Measurements from ENCODE around the gene RNF10. TPM values are rescaled to one million over a fixed set of nuclear protein-coding genes. Genes with fewer than 3 reads are reported as not detected.

The RNF10 gene
- total and polyA plus RNA-seq, 10 of the 15 experiments (the other 5 are each of a cell fraction or from before 2014, with no cell fraction given): 48.2 to 127 (median 64.5) TPM

DNA sequence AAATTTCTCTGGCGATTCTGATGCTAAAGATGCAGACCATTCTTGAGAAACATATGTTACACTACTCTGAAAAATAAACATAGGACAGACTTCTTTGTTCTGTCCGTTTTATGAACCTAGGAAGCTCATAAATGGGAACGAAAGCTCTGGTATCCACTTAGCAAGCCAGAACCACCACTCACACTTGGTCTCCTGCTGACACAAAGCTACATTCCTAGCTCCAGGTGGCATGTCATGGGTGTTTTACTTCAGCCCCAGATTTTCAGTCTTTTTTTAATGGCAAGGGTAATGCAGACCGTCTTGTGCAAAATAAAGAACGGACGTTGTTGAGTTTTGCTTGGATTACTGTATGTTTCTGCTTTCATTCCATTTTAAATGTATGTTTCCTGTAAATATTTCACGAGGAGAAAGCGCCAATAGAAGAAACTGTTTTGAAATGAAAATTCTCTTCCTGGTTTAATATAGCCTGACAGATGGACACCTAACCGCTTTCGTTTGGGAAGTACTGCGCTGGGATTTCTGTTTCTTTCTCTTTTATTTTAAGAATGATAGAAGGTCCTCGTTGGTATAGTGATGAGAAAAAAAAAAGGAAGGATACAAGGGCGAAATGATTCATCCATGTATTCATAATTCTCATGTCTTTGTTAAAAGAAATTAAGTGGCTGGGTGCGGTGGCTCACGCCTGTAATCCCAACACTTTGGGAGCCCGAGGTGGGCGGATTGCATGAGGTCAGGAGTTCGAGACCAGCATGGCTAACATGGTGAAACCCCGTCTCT lies 4.3 kb upstream of the RNF10 start:
- Histone ChIP-seq H3K4me2 (ENCODE audit: control insufficient read depth, insufficient read depth) (peak overlapping the region; percentile 87), H3K27me3 (replicated peaks in 1 of 2; ENCODE audit: control insufficient read depth in 2 of 2, insufficient read depth in 2 of 2, low read length in 1 of 2) (no peaks in the 10 kb centered on the region), H3K4me3 (peak overlapping the region; percentile 75), H3K9ac (ENCODE audit: control insufficient read depth, insufficient read depth, low read length) (peak overlapping the region; percentile 97), H3K9me3 (replicated peaks; ENCODE audit: control insufficient read depth, insufficient read depth, low read length) (no peaks in the 10 kb centered on the region), H3K36me3 (ENCODE audit: control insufficient read depth in 2 of 2, insufficient read depth in 2 of 2, low read length in 1 of 2) (no peaks in the 10 kb centered on the region), H3K27ac (ENCODE audit: control insufficient read depth, insufficient read depth) (peak overlapping the region; percentile 95), H2AFZ (ENCODE audit: control insufficient read depth, low read depth, low read length) (peak overlapping the region; percentile 89), H3K79me2 (ENCODE audit: control insufficient read depth, insufficient read depth, low read length) (peaks cover 15% of the 10 kb centered on the region), H3K4me1 (ENCODE audit: control insufficient read depth, insufficient read depth, low read length) (peaks cover 4% of the 10 kb centered on the region), H4K20me1 (ENCODE audit: control insufficient read depth, insufficient read depth) (no peaks in the 10 kb centered on the region)
- 34% methylated on average over 17 of the region's 19 CpGs for WGBS (ENCODE audit: insufficient coverage, insufficient replicate concordance, low lambda C conversion rate, missing lambda C conversion rate)
- ATAC-seq (no peak), DNase-seq (ENCODE audit: low read depth, low spot score) (no peak), FAIRE-seq (no peak)
- CTCF ChIA-PET: interaction anchor here (0.6 to 1.9 kb wide), 6 partner anchors 9 to 227 kb away, joined by 3 to 7 read pairs (median 5); partner anchors contain the start of genes POP5 and SIRT4
- RAD21 ChIA-PET (ENCODE audit: unreplicated experiment): interaction anchor here (0.6 kb wide), 1 partner anchor 327 kb away, joined by 4 read pairs; no protein-coding TSS in a partner anchor
- in situ Hi-C loops (cut with MboI): no loop called here
- SMC1A ChIA-PET (ENCODE audit: uncharacterized antibody, unreplicated experiment): interaction anchor here (1.0 to 1.6 kb wide), 2 partner anchors 8 to 34 kb away, joined by 4 to 6 read pairs; partner anchors contain the start of gene DYNLL1
- TF ChIP-seq, protein P1, sequence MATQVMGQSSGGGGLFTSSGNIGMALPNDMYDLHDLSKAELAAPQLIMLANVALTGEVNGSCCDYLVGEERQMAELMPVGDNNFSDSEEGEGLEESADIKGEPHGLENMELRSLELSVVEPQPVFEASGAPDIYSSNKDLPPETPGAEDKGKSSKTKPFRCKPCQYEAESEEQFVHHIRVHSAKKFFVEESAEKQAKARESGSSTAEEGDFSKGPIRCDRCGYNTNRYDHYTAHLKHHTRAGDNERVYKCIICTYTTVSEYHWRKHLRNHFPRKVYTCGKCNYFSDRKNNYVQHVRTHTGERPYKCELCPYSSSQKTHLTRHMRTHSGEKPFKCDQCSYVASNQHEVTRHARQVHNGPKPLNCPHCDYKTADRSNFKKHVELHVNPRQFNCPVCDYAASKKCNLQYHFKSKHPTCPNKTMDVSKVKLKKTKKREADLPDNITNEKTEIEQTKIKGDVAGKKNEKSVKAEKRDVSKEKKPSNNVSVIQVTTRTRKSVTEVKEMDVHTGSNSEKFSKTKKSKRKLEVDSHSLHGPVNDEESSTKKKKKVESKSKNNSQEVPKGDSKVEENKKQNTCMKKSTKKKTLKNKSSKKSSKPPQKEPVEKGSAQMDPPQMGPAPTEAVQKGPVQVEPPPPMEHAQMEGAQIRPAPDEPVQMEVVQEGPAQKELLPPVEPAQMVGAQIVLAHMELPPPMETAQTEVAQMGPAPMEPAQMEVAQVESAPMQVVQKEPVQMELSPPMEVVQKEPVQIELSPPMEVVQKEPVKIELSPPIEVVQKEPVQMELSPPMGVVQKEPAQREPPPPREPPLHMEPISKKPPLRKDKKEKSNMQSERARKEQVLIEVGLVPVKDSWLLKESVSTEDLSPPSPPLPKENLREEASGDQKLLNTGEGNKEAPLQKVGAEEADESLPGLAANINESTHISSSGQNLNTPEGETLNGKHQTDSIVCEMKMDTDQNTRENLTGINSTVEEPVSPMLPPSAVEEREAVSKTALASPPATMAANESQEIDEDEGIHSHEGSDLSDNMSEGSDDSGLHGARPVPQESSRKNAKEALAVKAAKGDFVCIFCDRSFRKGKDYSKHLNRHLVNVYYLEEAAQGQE (IDR thresholded peaks at IDR 0.05; ENCODE audit: low read depth, low read length): no peak
- TF ChIP-seq MEF2B (IDR thresholded peaks at IDR 0.05; ENCODE audit: partially characterized antibody, poor library complexity, severe bottlenecking) (no peak), TAF1 (IDR thresholded peaks at IDR 0.05; ENCODE audit: borderline replicate concordance, low read depth, low read length) (peak; percentile 20; the same call in 1 of the 2 replicates), EGR1 (IDR thresholded peaks at IDR 0.05; ENCODE audit: borderline replicate concordance in 1 of 2, low read depth in 2 of 2, low read length in 2 of 2) (no peak)
- TF ChIP-seq, protein P2, sequence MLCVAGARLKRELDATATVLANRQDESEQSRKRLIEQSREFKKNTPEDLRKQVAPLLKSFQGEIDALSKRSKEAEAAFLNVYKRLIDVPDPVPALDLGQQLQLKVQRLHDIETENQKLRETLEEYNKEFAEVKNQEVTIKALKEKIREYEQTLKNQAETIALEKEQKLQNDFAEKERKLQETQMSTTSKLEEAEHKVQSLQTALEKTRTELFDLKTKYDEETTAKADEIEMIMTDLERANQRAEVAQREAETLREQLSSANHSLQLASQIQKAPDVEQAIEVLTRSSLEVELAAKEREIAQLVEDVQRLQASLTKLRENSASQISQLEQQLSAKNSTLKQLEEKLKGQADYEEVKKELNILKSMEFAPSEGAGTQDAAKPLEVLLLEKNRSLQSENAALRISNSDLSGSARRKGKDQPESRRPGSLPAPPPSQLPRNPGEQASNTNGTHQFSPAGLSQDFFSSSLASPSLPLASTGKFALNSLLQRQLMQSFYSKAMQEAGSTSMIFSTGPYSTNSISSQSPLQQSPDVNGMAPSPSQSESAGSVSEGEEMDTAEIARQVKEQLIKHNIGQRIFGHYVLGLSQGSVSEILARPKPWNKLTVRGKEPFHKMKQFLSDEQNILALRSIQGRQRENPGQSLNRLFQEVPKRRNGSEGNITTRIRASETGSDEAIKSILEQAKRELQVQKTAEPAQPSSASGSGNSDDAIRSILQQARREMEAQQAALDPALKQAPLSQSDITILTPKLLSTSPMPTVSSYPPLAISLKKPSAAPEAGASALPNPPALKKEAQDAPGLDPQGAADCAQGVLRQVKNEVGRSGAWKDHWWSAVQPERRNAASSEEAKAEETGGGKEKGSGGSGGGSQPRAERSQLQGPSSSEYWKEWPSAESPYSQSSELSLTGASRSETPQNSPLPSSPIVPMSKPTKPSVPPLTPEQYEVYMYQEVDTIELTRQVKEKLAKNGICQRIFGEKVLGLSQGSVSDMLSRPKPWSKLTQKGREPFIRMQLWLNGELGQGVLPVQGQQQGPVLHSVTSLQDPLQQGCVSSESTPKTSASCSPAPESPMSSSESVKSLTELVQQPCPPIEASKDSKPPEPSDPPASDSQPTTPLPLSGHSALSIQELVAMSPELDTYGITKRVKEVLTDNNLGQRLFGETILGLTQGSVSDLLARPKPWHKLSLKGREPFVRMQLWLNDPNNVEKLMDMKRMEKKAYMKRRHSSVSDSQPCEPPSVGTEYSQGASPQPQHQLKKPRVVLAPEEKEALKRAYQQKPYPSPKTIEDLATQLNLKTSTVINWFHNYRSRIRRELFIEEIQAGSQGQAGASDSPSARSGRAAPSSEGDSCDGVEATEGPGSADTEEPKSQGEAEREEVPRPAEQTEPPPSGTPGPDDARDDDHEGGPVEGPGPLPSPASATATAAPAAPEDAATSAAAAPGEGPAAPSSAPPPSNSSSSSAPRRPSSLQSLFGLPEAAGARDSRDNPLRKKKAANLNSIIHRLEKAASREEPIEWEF (IDR thresholded peaks at IDR 0.05; ENCODE audit: insufficient replicate concordance, low read depth, low read length): no peak
- TF ChIP-seq, protein P3, sequence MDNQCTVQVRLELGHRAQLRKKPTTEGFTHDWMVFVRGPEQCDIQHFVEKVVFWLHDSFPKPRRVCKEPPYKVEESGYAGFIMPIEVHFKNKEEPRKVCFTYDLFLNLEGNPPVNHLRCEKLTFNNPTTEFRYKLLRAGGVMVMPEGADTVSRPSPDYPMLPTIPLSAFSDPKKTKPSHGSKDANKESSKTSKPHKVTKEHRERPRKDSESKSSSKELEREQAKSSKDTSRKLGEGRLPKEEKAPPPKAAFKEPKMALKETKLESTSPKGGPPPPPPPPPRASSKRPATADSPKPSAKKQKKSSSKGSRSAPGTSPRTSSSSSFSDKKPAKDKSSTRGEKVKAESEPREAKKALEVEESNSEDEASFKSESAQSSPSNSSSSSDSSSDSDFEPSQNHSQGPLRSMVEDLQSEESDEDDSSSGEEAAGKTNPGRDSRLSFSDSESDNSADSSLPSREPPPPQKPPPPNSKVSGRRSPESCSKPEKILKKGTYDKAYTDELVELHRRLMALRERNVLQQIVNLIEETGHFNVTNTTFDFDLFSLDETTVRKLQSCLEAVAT (IDR thresholded peaks at IDR 0.05): peak; percentile 52; the same call in 1 of the 2 replicates
- intact Hi-C loops (cut with micrococcal nuclease; ENCODE audit: unreplicated experiment): no loop called here
- POLR2A ChIA-PET: interaction anchor here (0.6 to 1.0 kb wide), 3 partner anchors 35 to 424 kb away, joined by 3 to 6 read pairs (median 3); no protein-coding TSS in a partner anchor
- BruUV-seq (replicated peaks): no TSS peak

Data from GM12878 (cell line).